GM23338 (cell line): ENCODE measurements around the gene RASA3. TPM values are rescaled to one million over a fixed set of nuclear protein-coding genes. Genes with fewer than 3 reads are reported as not detected.

Experiments
- ATAC-seq: fragments of 200-7000 bp; cut with Tn5 transposase; 3 replicates; pipeline ENCODE4 v1.9.1; 2020
- DNase-seq: peaks from one replicate; pipeline ENCODE4 v3.0.0-alpha.2; 2015; ENCODE audit warnings: low spot score
- H2AFZ ChIP-seq: fragments of 200-600 bp; sonication (generic); 2 replicates; pipeline ENCODE4 v1.8.0; 2016; ENCODE audit warnings: antibody characterized with exemption, mild to moderate bottlenecking, moderate library complexity
- H3F3A ChIP-seq: fragments of 200-600 bp; sonication (generic); replicated peaks from 2 replicates; pipeline ENCODE4 v1.8.0; 2017; ENCODE audit warnings: antibody characterized with exemption, mixed run types, low read depth
- H3K27ac ChIP-seq: fragments of 200-600 bp; sonication (generic); 2 replicates; pipeline ENCODE4 v1.6.1; 2016; ENCODE audit warnings: low read depth
- H3K27me3 ChIP-seq: fragments of 200-600 bp; sonication (generic); 2 replicates; pipeline ENCODE4 v1.8.0; 2016; ENCODE audit warnings: mild to moderate bottlenecking, mixed run types, moderate library complexity; ENCODE audit not compliant: insufficient read depth
- H3K36me3 ChIP-seq: fragments of 200-600 bp; sonication (generic); 2 replicates; pipeline ENCODE4 v1.8.0; 2016; ENCODE audit warnings: mild to moderate bottlenecking; ENCODE audit not compliant: insufficient read depth
- H3K4me1 ChIP-seq: fragments of 200-600 bp; sonication (generic); 2 replicates; pipeline ENCODE4 v1.8.0; 2016; ENCODE audit warnings: mild to moderate bottlenecking, moderate library complexity; ENCODE audit not compliant: insufficient read depth
- H3K4me2 ChIP-seq: fragments of 200-600 bp; sonication (generic); 2 replicates; pipeline ENCODE4 v1.7.1; 2017; ENCODE audit warnings: mixed run types
- H3K4me3 ChIP-seq: fragments of 200-600 bp; sonication (generic); 2 replicates; pipeline ENCODE4 v1.6.1; 2016; ENCODE audit warnings: mixed run types
- H3K79me2 ChIP-seq: fragments of 200-600 bp; sonication (generic); replicated peaks from 2 replicates; pipeline ENCODE4 v1.8.0; 2017; ENCODE audit warnings: mild to moderate bottlenecking; ENCODE audit not compliant: insufficient read depth
- H3K9me2 ChIP-seq: fragments of 200-600 bp; sonication (generic); 2 replicates; pipeline ENCODE4 v1.8.0; 2017; ENCODE audit not compliant: insufficient read depth
- H4K20me1 ChIP-seq: fragments of 200-600 bp; sonication (generic); replicated peaks from 2 replicates; pipeline ENCODE4 v1.8.0; 2017; ENCODE audit warnings: mild to moderate bottlenecking; ENCODE audit not compliant: insufficient read depth
- H3K27ac Mint-ChIP-seq: 2 replicates; pipeline ENCODE4 v1.8.0; 2020; ENCODE audit warnings: inconsistent platforms, mild to moderate bottlenecking, moderate library complexity, mixed read lengths
- H3K27me3 Mint-ChIP-seq: 3 replicates; pipeline ENCODE4 v1.8.0; 2022; ENCODE audit warnings: low read depth, mild to moderate bottlenecking, moderate library complexity, mixed read lengths, inconsistent platforms; ENCODE audit not compliant: insufficient read depth, poor library complexity
- H3K36me3 Mint-ChIP-seq: 3 replicates; pipeline ENCODE4 v1.8.0; 2021; ENCODE audit warnings: low read depth, mild to moderate bottlenecking, inconsistent platforms, moderate library complexity, mixed read lengths
- H3K4me1 Mint-ChIP-seq: 3 replicates; pipeline ENCODE4 v1.8.0; 2020; ENCODE audit warnings: mild to moderate bottlenecking, inconsistent platforms, mixed read lengths
- H3K4me3 Mint-ChIP-seq: 3 replicates; pipeline ENCODE4 v1.8.0; 2021; ENCODE audit warnings: moderate library complexity, mild to moderate bottlenecking, inconsistent platforms, mixed read lengths
- H3K9me3 Mint-ChIP-seq: 3 replicates; pipeline ENCODE4 v1.8.0; 2020; ENCODE audit warnings: moderate library complexity, mild to moderate bottlenecking, inconsistent platforms, mixed read lengths
- CREB1 ChIP-seq: fragments of 250-450 bp; sonication (Bioruptor Pico); IDR thresholded peaks from 2 replicates; pipeline ENCODE4 v1.5.0; 2020; ENCODE audit warnings: low read depth, mild to moderate bottlenecking, moderate library complexity
- CTCF ChIP-seq, 2 experiments: fragments of 200-600 bp in 1 of 2; sonication (generic) in 1 of 2; conservative IDR thresholded peaks; 2 replicates each; pipeline versions ENCODE4 v1.5.1 to v1.6.1; 2016 to 2017; ENCODE audit warnings: antibody characterized with exemption in 2 of 2, low read depth in 2 of 2, mild to moderate bottlenecking in 2 of 2, moderate library complexity in 1 of 2
- ETS1 ChIP-seq: IDR thresholded peaks from 2 replicates; pipeline ENCODE4 v1.6.1; 2016; ENCODE audit warnings: antibody characterized with exemption
- EZH2 ChIP-seq: fragments of 200-600 bp; sonication (generic); IDR thresholded peaks from one replicate; pipeline ENCODE4 v1.8.0; 2017; ENCODE audit warnings: antibody characterized with exemption, mild to moderate bottlenecking, low read depth; ENCODE audit not compliant: unreplicated experiment
- EZH2phosphoT487 ChIP-seq: fragments of 200-600 bp; sonication (generic); IDR thresholded peaks from one replicate; pipeline ENCODE4 v1.8.1; 2018; ENCODE audit warnings: antibody characterized with exemption; ENCODE audit not compliant: unreplicated experiment
- JUNB ChIP-seq: IDR thresholded peaks from one replicate; pipeline ENCODE4 v1.6.1; 2016; ENCODE audit warnings: antibody characterized with exemption; ENCODE audit not compliant: unreplicated experiment
- NANOG ChIP-seq: IDR thresholded peaks from 2 replicates; pipeline ENCODE4 v1.6.1; 2016; ENCODE audit warnings: antibody characterized with exemption, borderline replicate concordance
- POLR2AphosphoS5 ChIP-seq: IDR thresholded peaks from 2 replicates; pipeline ENCODE4 v1.6.1; 2016; ENCODE audit warnings: antibody characterized with exemption, low read depth
- REST ChIP-seq: IDR thresholded peaks from one replicate; pipeline ENCODE4 v1.6.1; 2018; ENCODE audit warnings: antibody characterized with exemption; ENCODE audit not compliant: unreplicated experiment
- STAT1 ChIP-seq: IDR thresholded peaks from one replicate; pipeline ENCODE4 v1.6.1; 2016; ENCODE audit warnings: antibody characterized with exemption; ENCODE audit not compliant: unreplicated experiment
- ZNF114 ChIP-seq: fragments of 250-450 bp; sonication (Bioruptor Pico); IDR thresholded peaks from 2 replicates; pipeline ENCODE4 v1.5.0; 2020; ENCODE audit warnings: mild to moderate bottlenecking, moderate library complexity
- ZNF331 ChIP-seq: fragments of 250-450 bp; sonication (Bioruptor Pico); IDR thresholded peaks from 2 replicates; pipeline ENCODE4 v1.5.0; 2020; ENCODE audit warnings: low read depth, mild to moderate bottlenecking, moderate library complexity
- ZNF462 ChIP-seq: fragments of 250-450 bp; sonication (Bioruptor Pico); IDR thresholded peaks from 2 replicates; pipeline ENCODE4 v1.5.0; 2020; ENCODE audit warnings: mild to moderate bottlenecking, moderate library complexity
- polyA plus RNA-seq: library from polyadenylated mRNA; unstranded; fragments of >200 nt; fragmentation: Nextera tagmentation; extraction: Ambion mirVana; gene quantifications from 2 replicates; pipeline ENCODE4 v1.2.1, GENCODE V29; 2016
- total RNA-seq: library from RNA; depleted of rRNA; stranded (reverse); fragments of >200 nt; shearing (Covaris generic); gene quantifications from 2 replicates; pipeline ENCODE4 v1.2.3, GENCODE V29; 2014

Gene RASA3
- total and polyA plus RNA-seq, 2 experiments from 2014 or later: 11.2 to 20.7 TPM

- Histone ChIP-seq H3K27ac (no peak overlapping the region), H3K4me1 (no peaks in the 10 kb centered on the region), H3K36me3 (no peaks in the 10 kb centered on the region), H3K27me3 (no peaks in the 10 kb centered on the region), H3K4me3 (no peak overlapping the region), H2AFZ (no peak overlapping the region), H3K4me2 (no peak overlapping the region), H4K20me1 (0 out of 2 replicates have a peak, but pooled peaks cover 9% of the 10 kb centered on the region), H3K9me2 (no peaks in the 10 kb centered on the region), H3K79me2 (peaks cover 46% of the 10 kb centered on the region), H3F3A (no peaks in the 10 kb centered on the region)
- Mint-ChIP-seq H3K36me3 (peaks cover 18% of the 10 kb centered on the region), H3K4me3 (no peak overlapping the region), H3K27me3 (peaks cover 15% of the 10 kb centered on the region), H3K4me1 (peaks cover 6% of the 10 kb centered on the region; the same call in 2 of the 3 replicates), H3K9me3 (peaks cover 10% of the 10 kb centered on the region; the same call in 1 of the 3 replicates), H3K27ac (peak overlapping the region; percentile 40)
- ATAC-seq: peak; percentile 20
- TF ChIP-seq EZH2phosphoT487: no peak
- no peak for TF ChIP-seq ZNF114 (CRISPR knock-in tag)
- TF ChIP-seq EZH2: no peak
- TF ChIP-seq JUNB: no peak
- TF ChIP-seq ZNF331 (CRISPR knock-in tag): no peak
- no peak for TF ChIP-seq NANOG
- TF ChIP-seq CREB1: no peak
- no peak for TF ChIP-seq ETS1
- no peak for TF ChIP-seq REST
- TF ChIP-seq CTCF (conservative IDR thresholded peaks at IDR 0.05; ENCODE audit: low read depth in 2 of 2): no peak
- TF ChIP-seq ZNF462 (CRISPR knock-in tag): no peak
- no peak for TF ChIP-seq POLR2AphosphoS5
- no peak for TF ChIP-seq STAT1
- no peak for DNase-seq
These were observed 53.7 kb downstream of the RASA3 start for GRCh38 chr13:114078461-114079451.
